ENCODE measurements around the gene HLA-A. TPM values are rescaled to one million over a fixed set of nuclear protein-coding genes. Genes with fewer than 3 reads are reported as not detected.

The HLA-A gene
- total RNA-seq, 1 experiment from 2014 or later: 251 TPM

DNA sequence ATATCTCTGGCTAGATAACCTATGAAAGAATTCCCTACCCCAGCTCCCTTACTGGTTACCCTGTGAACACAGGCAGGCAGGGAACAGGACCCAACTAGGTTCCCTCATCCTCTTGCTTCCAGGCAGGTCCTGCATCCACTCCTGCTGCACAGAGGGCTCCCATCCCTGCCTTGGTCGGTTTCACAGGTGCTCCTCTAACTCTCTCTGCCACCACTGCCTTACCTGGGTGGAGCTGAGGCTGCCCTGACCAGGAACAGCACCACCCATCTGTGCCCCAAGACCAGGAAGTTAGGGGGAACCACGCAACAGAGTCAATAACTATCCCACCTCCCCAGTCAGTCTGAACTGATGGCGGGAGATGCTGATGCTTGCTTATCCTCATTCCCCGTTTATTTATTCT lies 37.0 kb upstream of the HLA-A start:
- TF ChIP-seq EZH2 (IDR thresholded peaks at IDR 0.05) (no peak), CEBPB (IDR thresholded peaks at IDR 0.05; ENCODE audit: low read depth) (no peak), SIN3A (IDR thresholded peaks at IDR 0.05; ENCODE audit: low read depth) (no peak), FOSL1 (IDR thresholded peaks at IDR 0.05; ENCODE audit: low read depth) (no peak), ZNF274 (IDR thresholded peaks at IDR 0.05; ENCODE audit: low read depth, low read length) (no peak), ELF1 (IDR thresholded peaks at IDR 0.05; ENCODE audit: borderline replicate concordance, low read depth) (no peak), RAD21 (IDR thresholded peaks at IDR 0.05; ENCODE audit: low read depth) (no peak), EZH2phosphoT487 (IDR thresholded peaks at IDR 0.05; ENCODE audit: borderline replicate concordance) (no peak), POLR2A (IDR thresholded peaks at IDR 0.05; ENCODE audit: borderline replicate concordance, extremely low read depth, insufficient read depth, insufficient read length) (no peak), ZFX (IDR thresholded peaks at IDR 0.05) (no peak), YY1 (IDR thresholded peaks at IDR 0.05; ENCODE audit: extremely low read depth, insufficient replicate concordance, low read depth, low read length) (no peak), SRF (IDR thresholded peaks at IDR 0.05; ENCODE audit: low read depth) (no peak), CBX3 (IDR thresholded peaks at IDR 0.05; ENCODE audit: low read depth) (no peak), POLR2AphosphoS5 (IDR thresholded peaks at IDR 0.05; ENCODE audit: low read depth, low read length) (no peak)
- TF ChIP-seq, protein P1, sequence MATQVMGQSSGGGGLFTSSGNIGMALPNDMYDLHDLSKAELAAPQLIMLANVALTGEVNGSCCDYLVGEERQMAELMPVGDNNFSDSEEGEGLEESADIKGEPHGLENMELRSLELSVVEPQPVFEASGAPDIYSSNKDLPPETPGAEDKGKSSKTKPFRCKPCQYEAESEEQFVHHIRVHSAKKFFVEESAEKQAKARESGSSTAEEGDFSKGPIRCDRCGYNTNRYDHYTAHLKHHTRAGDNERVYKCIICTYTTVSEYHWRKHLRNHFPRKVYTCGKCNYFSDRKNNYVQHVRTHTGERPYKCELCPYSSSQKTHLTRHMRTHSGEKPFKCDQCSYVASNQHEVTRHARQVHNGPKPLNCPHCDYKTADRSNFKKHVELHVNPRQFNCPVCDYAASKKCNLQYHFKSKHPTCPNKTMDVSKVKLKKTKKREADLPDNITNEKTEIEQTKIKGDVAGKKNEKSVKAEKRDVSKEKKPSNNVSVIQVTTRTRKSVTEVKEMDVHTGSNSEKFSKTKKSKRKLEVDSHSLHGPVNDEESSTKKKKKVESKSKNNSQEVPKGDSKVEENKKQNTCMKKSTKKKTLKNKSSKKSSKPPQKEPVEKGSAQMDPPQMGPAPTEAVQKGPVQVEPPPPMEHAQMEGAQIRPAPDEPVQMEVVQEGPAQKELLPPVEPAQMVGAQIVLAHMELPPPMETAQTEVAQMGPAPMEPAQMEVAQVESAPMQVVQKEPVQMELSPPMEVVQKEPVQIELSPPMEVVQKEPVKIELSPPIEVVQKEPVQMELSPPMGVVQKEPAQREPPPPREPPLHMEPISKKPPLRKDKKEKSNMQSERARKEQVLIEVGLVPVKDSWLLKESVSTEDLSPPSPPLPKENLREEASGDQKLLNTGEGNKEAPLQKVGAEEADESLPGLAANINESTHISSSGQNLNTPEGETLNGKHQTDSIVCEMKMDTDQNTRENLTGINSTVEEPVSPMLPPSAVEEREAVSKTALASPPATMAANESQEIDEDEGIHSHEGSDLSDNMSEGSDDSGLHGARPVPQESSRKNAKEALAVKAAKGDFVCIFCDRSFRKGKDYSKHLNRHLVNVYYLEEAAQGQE (IDR thresholded peaks at IDR 0.05; ENCODE audit: low read depth): no peak
- TF ChIP-seq, protein P2, sequence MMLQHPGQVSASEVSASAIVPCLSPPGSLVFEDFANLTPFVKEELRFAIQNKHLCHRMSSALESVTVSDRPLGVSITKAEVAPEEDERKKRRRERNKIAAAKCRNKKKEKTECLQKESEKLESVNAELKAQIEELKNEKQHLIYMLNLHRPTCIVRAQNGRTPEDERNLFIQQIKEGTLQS (IDR thresholded peaks at IDR 0.05): no peak
- TF ChIP-seq, protein P3, sequence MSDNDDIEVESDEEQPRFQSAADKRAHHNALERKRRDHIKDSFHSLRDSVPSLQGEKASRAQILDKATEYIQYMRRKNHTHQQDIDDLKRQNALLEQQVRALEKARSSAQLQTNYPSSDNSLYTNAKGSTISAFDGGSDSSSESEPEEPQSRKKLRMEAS (IDR thresholded peaks at IDR 0.05): no peak
- TF ChIP-seq, protein P4, sequence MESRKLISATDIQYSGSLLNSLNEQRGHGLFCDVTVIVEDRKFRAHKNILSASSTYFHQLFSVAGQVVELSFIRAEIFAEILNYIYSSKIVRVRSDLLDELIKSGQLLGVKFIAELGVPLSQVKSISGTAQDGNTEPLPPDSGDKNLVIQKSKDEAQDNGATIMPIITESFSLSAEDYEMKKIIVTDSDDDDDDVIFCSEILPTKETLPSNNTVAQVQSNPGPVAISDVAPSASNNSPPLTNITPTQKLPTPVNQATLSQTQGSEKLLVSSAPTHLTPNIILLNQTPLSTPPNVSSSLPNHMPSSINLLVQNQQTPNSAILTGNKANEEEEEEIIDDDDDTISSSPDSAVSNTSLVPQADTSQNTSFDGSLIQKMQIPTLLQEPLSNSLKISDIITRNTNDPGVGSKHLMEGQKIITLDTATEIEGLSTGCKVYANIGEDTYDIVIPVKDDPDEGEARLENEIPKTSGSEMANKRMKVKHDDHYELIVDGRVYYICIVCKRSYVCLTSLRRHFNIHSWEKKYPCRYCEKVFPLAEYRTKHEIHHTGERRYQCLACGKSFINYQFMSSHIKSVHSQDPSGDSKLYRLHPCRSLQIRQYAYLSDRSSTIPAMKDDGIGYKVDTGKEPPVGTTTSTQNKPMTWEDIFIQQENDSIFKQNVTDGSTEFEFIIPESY (IDR thresholded peaks at IDR 0.05; ENCODE audit: extremely low read depth, insufficient replicate concordance, low read length): no peak
- TF ChIP-seq, protein P5, sequence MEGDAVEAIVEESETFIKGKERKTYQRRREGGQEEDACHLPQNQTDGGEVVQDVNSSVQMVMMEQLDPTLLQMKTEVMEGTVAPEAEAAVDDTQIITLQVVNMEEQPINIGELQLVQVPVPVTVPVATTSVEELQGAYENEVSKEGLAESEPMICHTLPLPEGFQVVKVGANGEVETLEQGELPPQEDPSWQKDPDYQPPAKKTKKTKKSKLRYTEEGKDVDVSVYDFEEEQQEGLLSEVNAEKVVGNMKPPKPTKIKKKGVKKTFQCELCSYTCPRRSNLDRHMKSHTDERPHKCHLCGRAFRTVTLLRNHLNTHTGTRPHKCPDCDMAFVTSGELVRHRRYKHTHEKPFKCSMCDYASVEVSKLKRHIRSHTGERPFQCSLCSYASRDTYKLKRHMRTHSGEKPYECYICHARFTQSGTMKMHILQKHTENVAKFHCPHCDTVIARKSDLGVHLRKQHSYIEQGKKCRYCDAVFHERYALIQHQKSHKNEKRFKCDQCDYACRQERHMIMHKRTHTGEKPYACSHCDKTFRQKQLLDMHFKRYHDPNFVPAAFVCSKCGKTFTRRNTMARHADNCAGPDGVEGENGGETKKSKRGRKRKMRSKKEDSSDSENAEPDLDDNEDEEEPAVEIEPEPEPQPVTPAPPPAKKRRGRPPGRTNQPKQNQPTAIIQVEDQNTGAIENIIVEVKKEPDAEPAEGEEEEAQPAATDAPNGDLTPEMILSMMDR (IDR thresholded peaks at IDR 0.05 in 2 of 3, conservative IDR thresholded peaks at IDR 0.05 in 1 of 3; ENCODE audit: borderline replicate concordance in 1 of 3, insufficient read depth in 1 of 3, low read depth in 2 of 3, low read length in 2 of 3): no peak
- ATAC-seq: no peak
- ChIA-PET POLR2A (no interaction called here), CTCF (no interaction called here), RAD21 (ENCODE audit: low non-redundant PET in 1 of 2, low total read pairs in 2 of 2, uncharacterized antibody in 2 of 2, unreplicated experiment in 2 of 2) (no interaction called here)
- Histone ChIP-seq H3K4me2 (ENCODE audit: low read length) (no peak overlapping the region), H3K9ac (ENCODE audit: low read length) (no peak overlapping the region), H3K4me3 (replicated peaks in 1 of 2; ENCODE audit: low read depth in 1 of 2, low read length in 2 of 2) (no peak overlapping the region), H3K36me3 (ENCODE audit: control insufficient read depth in 1 of 2, insufficient read depth in 2 of 2, low read length in 2 of 2) (no peaks in the 10 kb centered on the region), H3K9me2 (ENCODE audit: insufficient read depth) (no peaks in the 10 kb centered on the region), H3K4me1 (ENCODE audit: control insufficient read depth in 1 of 2, insufficient read depth in 2 of 2, low read length in 2 of 2) (no peaks in the 10 kb centered on the region), H2AFZ (ENCODE audit: low read depth, low read length, poor library complexity, severe bottlenecking) (no peak overlapping the region), H4K20me1 (ENCODE audit: insufficient read depth) (no peaks in the 10 kb centered on the region), H3K27me3 (ENCODE audit: insufficient read depth, low read length) (no peaks in the 10 kb centered on the region), H3K9me3 (ENCODE audit: control insufficient read depth in 1 of 2, insufficient read depth in 1 of 2, low read depth in 1 of 2, low read length in 2 of 2) (no peaks in the 10 kb centered on the region), H3K27ac (ENCODE audit: low read depth, low read length) (no peak overlapping the region), H3K79me2 (ENCODE audit: insufficient read depth, low read length) (no peaks in the 10 kb centered on the region)
- BruUV-seq (replicated peaks): no TSS peak
- DNase-seq (ENCODE audit: low read depth, low spot score): no peak
- intact Hi-C loops (cut with micrococcal nuclease): no loop called here

All from HCT116 (cell line).